MM.1S (cell line): ENCODE data around the gene RNF32.

Experiments
- CTCF ChIP-seq: fragments of 300-600 bp; sonication (generic); IDR thresholded peaks from 2 replicates; pipeline ENCODE4 v1.5.1; 2016; ENCODE audit warnings: antibody characterized with exemption, low read length, mixed read lengths
- EZH2 ChIP-seq: fragments of 300-600 bp; sonication (generic); optimal IDR thresholded peaks from 2 replicates; pipeline ENCODE3; 2017; ENCODE audit warnings: low read depth, mild to moderate bottlenecking, antibody characterized with exemption, low read length, mixed read lengths

GRCh38 chr7:156642306-156643045 is 1.9 kb downstream of the RNF32 start:
- TF ChIP-seq CTCF (no peak), EZH2 (no peak)
